Measurements from ENCODE around the gene GNAI3.
A peak's percentile ranks its signal among the peaks of the same experiment; 100 is the strongest.

- peak; percentile 24 for TF ChIP-seq CTCF (IDR thresholded peaks at IDR 0.05; ENCODE audit: low read depth, low read length, poor library complexity, severe bottlenecking)
- no peak for TF ChIP-seq EZH2phosphoT487 (IDR thresholded peaks at IDR 0.05; ENCODE audit: borderline replicate concordance, low read length)
These were observed 50.2 kb downstream of the GNAI3 start for GRCh38 chr1:109598655-109599054.
